Measurements from ENCODE around the gene NMRK1.

- TF ChIP-seq POLR2A (IDR thresholded peaks at IDR 0.05; ENCODE audit: low read depth, low read length) = no peak
- no peak for TF ChIP-seq CTCF (IDR thresholded peaks at IDR 0.05; ENCODE audit: extremely low read depth in 1 of 2, insufficient read depth in 1 of 2, low read depth in 1 of 2, low read length in 2 of 2)
- no peak for TF ChIP-seq EZH2 (IDR thresholded peaks at IDR 0.05; ENCODE audit: borderline replicate concordance, low read depth, low read length, severe bottlenecking)
- no peak for TF ChIP-seq POLR2AphosphoS5 (IDR thresholded peaks at IDR 0.05; ENCODE audit: insufficient read depth, low read depth, low read length)
- no peak for TF ChIP-seq MYC (IDR thresholded peaks at IDR 0.05; ENCODE audit: low read depth, low read length)
- TF ChIP-seq MAX (IDR thresholded peaks at IDR 0.05; ENCODE audit: insufficient read depth, insufficient read length) = no peak
- no peak for TF ChIP-seq JUN (IDR thresholded peaks at IDR 0.05; ENCODE audit: borderline replicate concordance, insufficient read depth, insufficient read length, low read depth)
- TF ChIP-seq FOS (IDR thresholded peaks at IDR 0.05; ENCODE audit: borderline replicate concordance, insufficient read depth, low read length) = no peak
- no peak for TF ChIP-seq GATA2 (IDR thresholded peaks at IDR 0.05; ENCODE audit: insufficient read depth, insufficient read length, low read depth, low read length)
Measured at GRCh38 chr9:75101004-75101588, 13.1 kb upstream of the NMRK1 start.

Measured in endothelial cell of umbilical vein (primary cell).